AG09319 (cell line): ENCODE measurements around the gene RUNX3.

Source experiments
- DNase-seq: peaks from one replicate; pipeline ENCODE4 v3.0.0-alpha.2; 2010; ENCODE audit warnings: low read depth; ENCODE audit errors: extremely low read depth
- TF ChIP-seq, protein P1 (sequence below): IDR thresholded peaks from 2 replicates; pipeline ENCODE4 v1.5.1; 2011; ENCODE audit warnings: low read depth, mild to moderate bottlenecking, inconsistent platforms, low read length, moderate library complexity

RUNX3 gene

DNA sequence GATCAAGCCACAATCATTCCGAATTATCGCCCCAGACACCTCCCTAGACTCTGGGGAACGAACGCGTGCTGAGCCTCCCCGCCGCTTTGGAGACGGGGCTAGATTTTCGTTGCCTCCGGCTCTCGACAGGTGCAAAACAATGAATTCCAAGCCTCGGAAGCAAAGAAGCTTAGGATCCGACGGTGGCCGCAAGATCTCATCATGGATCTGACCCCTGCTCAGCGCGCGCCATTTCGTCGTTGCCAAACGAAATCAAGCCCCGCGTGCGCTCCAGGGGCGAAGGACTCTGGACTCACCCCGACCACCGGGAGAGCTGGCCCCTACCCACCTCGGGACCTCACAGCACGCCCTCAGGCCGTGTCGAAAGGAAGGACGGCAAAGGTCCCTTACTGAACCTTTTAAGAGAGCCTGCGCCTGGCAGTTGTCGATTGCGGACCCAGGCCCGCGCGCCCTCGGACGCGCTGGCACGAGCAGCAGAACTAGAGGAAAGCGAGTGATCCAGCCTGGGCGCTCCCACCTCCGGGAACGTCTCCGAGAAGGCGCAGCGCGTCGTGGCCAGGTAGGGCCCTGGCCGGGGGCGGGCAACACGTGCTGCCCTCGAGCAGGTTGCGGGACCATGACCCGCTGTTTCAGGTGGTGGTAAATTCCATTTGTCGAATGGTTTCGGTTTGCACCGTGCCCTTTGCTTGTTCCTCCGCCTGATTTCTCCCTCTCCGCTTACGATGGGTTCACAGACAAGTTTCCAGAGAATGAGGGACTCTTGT is 1.6 kb upstream of the RUNX3 start:
- DNase-seq, result no peak
- TF ChIP-seq, protein P1, sequence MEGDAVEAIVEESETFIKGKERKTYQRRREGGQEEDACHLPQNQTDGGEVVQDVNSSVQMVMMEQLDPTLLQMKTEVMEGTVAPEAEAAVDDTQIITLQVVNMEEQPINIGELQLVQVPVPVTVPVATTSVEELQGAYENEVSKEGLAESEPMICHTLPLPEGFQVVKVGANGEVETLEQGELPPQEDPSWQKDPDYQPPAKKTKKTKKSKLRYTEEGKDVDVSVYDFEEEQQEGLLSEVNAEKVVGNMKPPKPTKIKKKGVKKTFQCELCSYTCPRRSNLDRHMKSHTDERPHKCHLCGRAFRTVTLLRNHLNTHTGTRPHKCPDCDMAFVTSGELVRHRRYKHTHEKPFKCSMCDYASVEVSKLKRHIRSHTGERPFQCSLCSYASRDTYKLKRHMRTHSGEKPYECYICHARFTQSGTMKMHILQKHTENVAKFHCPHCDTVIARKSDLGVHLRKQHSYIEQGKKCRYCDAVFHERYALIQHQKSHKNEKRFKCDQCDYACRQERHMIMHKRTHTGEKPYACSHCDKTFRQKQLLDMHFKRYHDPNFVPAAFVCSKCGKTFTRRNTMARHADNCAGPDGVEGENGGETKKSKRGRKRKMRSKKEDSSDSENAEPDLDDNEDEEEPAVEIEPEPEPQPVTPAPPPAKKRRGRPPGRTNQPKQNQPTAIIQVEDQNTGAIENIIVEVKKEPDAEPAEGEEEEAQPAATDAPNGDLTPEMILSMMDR, result no peak

DNA sequence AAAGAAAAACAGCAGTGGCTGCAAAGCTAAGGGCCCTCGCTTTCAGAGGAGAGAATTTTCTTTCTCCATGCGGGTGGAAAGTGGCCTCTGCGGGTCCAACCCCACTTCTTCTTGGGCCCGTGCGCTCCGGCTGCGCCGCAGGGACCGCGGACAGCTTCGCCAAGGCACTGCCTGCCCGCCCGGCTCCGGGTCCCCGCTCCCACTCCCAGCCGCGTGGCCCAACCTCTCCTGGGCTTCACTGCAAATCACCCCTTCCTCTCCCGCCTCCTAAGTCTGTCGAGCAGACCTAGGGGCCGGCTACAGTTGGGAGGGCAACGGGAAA is 1.0 kb upstream of the RUNX3 start:
- DNase-seq, result no peak
- TF ChIP-seq, protein P1, result no peak

DNA sequence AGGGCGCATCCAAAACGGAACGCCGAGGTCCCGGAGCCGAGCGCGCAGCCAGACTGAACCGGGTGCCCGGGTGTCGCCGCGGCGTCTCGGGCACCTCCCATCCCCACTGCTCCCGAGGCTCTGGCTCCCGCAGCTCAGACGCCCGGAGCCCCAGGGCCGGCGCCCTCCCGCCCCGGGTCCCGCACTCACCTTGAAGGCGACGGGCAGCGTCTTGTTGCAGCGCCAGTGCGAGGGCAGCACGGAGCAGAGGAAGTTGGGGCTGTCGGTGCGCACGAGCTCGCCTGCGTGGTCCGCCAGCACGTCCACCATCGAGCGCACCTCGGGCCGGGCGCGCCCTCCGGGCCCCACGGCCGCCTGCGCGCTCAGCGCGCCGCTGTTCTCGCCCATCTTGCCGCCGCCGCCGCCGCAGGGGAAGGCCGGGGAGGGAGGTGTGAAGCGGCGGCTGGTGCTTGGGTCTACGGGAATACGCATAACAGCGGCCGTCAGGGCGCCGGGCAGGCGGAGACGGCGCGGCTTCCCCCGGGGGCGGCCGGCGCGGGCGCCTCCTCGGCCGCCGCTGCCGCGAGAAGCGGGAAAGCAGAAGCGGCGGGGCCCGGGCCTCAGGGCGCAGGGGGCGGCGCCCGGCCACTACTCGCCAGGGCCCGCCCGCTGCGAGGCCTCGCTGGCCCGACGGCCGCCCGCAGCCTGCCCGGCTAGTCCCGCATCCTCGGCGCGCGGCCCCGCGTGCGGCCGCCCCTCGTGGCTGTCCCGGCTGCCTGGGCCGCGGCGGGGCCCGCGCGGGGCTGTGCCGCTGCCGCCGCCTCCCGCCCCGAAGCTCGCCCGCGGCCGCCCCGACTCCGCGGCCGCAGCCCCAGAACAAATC is 447 bp downstream of the RUNX3 start:
- no peak for DNase-seq
- TF ChIP-seq, protein P1, result no peak

DNA sequence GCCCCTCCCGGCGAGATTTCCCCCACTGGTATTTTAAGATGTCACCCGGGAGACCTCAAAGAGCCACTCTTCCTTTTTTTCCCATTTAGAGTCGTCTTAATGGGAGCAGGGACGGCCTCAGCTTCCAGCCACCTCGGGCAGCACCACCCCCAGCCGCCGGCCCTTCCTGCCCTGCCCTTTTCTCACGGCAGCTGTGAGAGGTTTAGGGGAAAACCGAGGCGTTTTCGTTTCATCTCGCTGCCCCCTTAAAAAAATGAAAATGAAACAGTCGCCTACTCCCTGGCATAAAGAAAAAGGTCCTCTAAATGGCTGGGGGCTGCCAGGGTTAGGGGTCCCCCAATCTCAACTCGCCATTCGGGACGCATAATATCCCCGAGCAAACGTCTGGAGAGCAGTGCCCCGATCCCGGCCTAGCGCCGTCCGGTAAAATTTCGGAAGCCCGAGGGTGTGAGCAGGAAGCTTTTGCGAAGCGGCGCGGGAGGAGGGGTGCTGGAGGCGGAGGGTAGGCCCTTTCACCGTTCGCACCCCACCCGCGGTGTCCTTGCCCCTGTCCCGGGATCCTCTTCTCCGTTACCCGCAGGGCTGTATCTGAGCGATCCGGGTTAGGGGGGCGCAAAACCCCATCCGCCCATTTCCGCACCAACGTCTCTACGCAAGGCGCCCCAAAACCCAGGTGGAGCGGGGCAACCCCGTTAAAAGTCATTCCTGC is 1.2 kb downstream of the RUNX3 start:
- TF ChIP-seq, protein P1, result no peak
- DNase-seq, result no peak

DNA sequence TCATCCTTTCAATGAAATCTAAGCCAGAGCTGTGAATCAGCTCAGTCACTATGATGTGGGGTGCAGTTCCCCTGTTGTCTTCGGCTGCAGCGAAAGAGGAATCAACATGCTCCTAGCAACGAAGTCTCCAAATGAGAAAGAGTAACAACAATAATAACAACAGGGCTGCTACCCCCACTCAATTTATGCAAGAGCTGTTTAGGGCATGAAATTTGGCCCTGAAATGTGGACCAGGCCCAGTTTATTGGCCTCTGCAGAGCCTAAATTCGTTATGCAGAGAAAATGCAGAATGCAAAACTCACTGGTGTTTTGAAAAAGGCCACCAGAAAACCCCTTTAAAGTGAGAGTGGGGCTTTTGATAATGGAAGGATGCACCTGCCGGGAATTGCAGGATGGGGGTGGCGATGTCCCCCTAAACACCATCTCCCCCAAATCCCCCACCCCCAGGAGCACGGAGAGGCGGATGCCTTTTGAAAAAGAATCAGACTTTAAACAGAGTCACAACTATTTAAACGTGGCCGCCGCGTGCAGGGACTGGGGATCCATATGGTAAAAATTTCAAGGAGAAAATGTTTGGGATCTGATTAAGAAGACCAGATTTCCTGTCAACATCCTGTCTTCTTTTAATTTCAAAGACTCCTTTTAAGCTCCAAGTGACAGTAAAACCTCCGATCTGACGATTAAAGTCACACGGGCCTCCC is 1.9 kb downstream of the RUNX3 start:
- TF ChIP-seq, protein P1, result no peak
- no peak for DNase-seq

DNA sequence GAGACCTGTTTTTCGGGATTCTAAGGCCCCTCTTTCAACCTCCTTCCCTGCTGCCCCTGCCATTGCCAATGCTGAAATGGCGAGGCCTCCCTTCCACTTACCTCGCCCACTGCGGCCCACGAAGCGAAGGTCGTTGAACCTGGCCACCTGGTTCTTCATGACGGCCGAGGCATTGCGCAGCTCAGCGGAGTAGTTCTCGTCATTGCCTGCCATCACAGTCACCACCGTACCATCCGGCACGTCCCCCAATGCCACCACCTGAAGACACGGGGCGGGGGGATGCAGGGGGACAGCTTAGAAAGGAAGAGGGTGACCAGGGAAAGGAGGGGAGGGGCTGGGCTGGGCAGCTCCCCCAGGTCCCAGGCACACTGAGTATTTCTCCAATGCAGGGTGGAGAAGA is 2.6 kb downstream of the RUNX3 start:
- DNase-seq, result no peak
- TF ChIP-seq, protein P1, result no peak
